ENCODE measurements around the gene SP7. TPM values are rescaled to one million over a fixed set of nuclear protein-coding genes. Genes with fewer than 3 reads are reported as not detected.
A peak's percentile ranks its signal among the peaks of the same experiment; 100 is the strongest.

The SP7 gene
- total and polyA plus RNA-seq, 11 donors = not detected

DNA sequence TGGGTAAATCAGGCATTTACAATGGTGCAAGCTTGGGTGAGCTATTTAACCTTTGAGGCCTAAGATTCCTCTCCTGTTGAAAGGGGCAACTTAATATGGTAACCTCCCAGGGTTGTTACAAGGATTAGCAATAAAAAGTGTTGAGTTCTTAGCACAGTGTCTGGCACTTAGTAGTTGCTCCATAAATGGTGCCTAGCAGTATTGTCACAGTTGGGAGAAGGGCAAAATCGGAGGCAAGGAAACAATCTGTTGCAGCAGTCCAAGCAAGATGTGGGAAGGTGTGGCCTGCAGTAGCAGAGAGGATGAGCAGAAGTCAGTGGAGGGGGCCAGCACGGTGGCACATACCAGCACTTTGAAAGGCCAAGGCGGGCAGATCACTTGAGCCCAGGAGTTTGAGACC is 7.3 kb upstream of the SP7 start:
- Histone ChIP-seq H3K36me3 (no peaks in the 10 kb centered on the region), H3K4me1 (peaks cover 0 to 23% (median 12%) of the 10 kb centered on the region in 12 donors), H3K4me3 (no peak overlapping the region), H3K9me3 (no peaks in the 10 kb centered on the region), H3K27ac (no peak overlapping the region), H3K27me3 (peaks cover 0 to 10% (median 0%) of the 10 kb centered on the region in 9 donors)
- ATAC-seq (no peak), DNase-seq (no peak)
- WGBS, 4 donors = 57 to 75% (median 65%) methylated on average over 3 of the region's 3 CpGs
- intact Hi-C loops (cut with DNase I) = no loop called here
- no peak for TF ChIP-seq POLR2A (IDR thresholded peaks at IDR 0.05)
- TF ChIP-seq, protein P1, sequence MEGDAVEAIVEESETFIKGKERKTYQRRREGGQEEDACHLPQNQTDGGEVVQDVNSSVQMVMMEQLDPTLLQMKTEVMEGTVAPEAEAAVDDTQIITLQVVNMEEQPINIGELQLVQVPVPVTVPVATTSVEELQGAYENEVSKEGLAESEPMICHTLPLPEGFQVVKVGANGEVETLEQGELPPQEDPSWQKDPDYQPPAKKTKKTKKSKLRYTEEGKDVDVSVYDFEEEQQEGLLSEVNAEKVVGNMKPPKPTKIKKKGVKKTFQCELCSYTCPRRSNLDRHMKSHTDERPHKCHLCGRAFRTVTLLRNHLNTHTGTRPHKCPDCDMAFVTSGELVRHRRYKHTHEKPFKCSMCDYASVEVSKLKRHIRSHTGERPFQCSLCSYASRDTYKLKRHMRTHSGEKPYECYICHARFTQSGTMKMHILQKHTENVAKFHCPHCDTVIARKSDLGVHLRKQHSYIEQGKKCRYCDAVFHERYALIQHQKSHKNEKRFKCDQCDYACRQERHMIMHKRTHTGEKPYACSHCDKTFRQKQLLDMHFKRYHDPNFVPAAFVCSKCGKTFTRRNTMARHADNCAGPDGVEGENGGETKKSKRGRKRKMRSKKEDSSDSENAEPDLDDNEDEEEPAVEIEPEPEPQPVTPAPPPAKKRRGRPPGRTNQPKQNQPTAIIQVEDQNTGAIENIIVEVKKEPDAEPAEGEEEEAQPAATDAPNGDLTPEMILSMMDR (IDR thresholded peaks at IDR 0.05) = no peak

DNA sequence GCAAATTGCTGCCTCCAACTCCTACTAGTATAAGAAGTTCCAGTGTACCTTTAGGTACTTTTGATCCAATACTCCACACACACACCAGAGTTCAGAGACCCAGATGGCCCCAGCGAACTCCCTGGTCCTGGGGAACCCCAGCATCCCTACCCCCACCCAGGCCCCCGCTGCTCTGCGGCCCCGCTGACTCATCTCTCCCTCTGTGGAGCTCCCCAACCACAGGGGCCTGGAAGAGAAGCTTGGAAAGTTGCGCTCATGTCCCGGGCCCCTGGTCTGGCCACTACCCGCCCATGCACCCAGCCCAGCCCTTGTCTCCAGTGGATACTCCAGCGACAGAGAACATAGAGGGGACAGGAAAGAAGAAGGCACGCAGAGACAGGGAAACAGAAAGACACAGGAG is 4.2 kb upstream of the SP7 start:
- intact Hi-C loops (cut with DNase I) = loop anchor here in 1 of 10 donors (2.0 kb wide), 1 partner anchor 14 kb away; no protein-coding TSS in a partner anchor
- H3K4me3 ChIP-seq = no peak overlapping the region
- 85 to 88% (median 86%) methylated on average over 8 to 9 of the region's 9 CpGs for WGBS, 4 donors
- TF ChIP-seq, protein P1 (IDR thresholded peaks at IDR 0.05) = no peak
- TF ChIP-seq POLR2A (IDR thresholded peaks at IDR 0.05) = no peak
- ATAC-seq = no peak
- no peak for DNase-seq
- no peak overlapping the region for H3K27ac ChIP-seq
- peaks cover 0 to 24% (median 6%) of the 10 kb centered on the region in 9 donors for H3K27me3 ChIP-seq
- peaks cover 0 to 20% (median 5%) of the 10 kb centered on the region in 12 donors for H3K4me1 ChIP-seq
- no peaks in the 10 kb centered on the region for H3K36me3 ChIP-seq
- no peaks in the 10 kb centered on the region for H3K9me3 ChIP-seq

DNA sequence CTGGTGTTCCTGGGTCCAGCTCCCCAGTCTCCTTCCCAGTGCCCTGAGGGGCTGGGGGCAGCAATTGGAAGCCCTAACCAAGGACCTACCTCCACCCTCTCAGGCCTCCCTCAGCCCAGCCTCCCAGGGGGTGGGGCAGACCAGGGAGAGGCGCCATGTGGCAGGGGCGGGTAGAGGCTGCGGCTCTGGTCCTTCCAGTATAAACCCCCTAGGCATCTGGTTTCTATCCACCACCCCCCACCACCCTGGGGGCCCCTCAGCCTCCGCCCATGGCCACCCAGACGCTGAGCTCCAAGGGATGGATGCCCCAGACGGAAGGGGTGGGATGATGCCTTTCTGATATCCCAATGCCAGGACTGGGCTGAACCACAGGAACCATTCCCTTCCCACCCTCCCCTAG is 2.8 kb upstream of the SP7 start:
- H3K9me3 ChIP-seq = no peaks in the 10 kb centered on the region
- TF ChIP-seq POLR2A (IDR thresholded peaks at IDR 0.05) = no peak
- TF ChIP-seq, protein P1 (IDR thresholded peaks at IDR 0.05) = no peak
- WGBS, 4 donors = 70 to 81% (median 71%) methylated on average over 5 to 6 of the region's 6 CpGs; no CpG with 5 or more reads in 1 of the 4 donors
- DNase-seq = no peak
- peaks cover 0 to 8% (median 0%) of the 10 kb centered on the region in 12 donors for H3K4me1 ChIP-seq
- intact Hi-C loops (cut with DNase I) = no loop called here
- no peaks in the 10 kb centered on the region for H3K36me3 ChIP-seq
- no peak for ATAC-seq
- H3K27me3 ChIP-seq = peaks cover 0 to 24% (median 6%) of the 10 kb centered on the region in 9 donors
- no peak overlapping the region for H3K27ac ChIP-seq
- H3K4me3 ChIP-seq = no peak overlapping the region

DNA sequence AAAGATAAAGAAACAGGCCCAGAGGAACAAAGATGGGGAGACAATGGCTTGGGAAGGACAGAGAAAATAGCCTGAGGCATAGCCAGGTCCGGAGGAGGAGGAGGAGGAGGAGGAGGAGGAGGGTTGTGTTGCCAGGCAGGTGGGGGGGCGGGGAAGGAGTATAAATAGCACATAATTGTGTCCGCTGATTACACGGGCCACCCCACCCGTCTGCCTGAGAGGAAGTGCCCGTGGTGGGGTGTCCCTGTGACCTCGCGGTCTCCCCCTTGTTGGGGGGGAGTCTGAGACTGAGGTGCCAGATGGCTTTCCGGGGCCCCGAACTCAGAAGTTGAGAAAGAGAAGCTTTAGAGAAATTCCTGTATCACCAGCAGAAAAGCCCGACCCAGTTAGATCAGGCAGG is 1.9 kb upstream of the SP7 start:
- intact Hi-C loops (cut with DNase I) = no loop called here
- Histone ChIP-seq H3K27me3 (peaks cover 0 to 24% (median 6%) of the 10 kb centered on the region in 9 donors), H3K4me1 (peaks cover 0 to 8% (median 0%) of the 10 kb centered on the region in 12 donors), H3K27ac (no peak overlapping the region), H3K36me3 (no peaks in the 10 kb centered on the region), H3K4me3 (no peak overlapping the region), H3K9me3 (no peaks in the 10 kb centered on the region)
- DNase-seq = no peak
- ATAC-seq = peak in 1 of 4 donors; percentile 35
- 21 to 27% (median 23%) methylated on average over 10 to 11 of the region's 11 CpGs for WGBS, 4 donors
- TF ChIP-seq, protein P1 (IDR thresholded peaks at IDR 0.05) = no peak
- TF ChIP-seq POLR2A (IDR thresholded peaks at IDR 0.05) = no peak
